Measurements from ENCODE around the gene QARS1.

- no peak for TF ChIP-seq CTCF (IDR thresholded peaks at IDR 0.05)
- no peak for TF ChIP-seq POLR2A (IDR thresholded peaks at IDR 0.05)
Measured at GRCh38 chr3:49054344-49054862, 50.2 kb downstream of the QARS1 start.

All from heart left ventricle (tissue), 13 donors.